GM10266 (cell line): ENCODE data around the gene HCLS1.
A peak's percentile ranks its signal among the peaks of the same experiment; 100 is the strongest.

Source experiments
- DNase-seq: peaks from one replicate; pipeline ENCODE4 v3.0.0; 2012; ENCODE audit errors: extremely low spot score
- CTCF ChIP-seq: IDR thresholded peaks from 2 replicates; pipeline ENCODE4 v1.5.1; 2012; ENCODE audit warnings: mild to moderate bottlenecking, low read depth; ENCODE audit not compliant: control insufficient read depth, insufficient read depth; ENCODE audit errors: missing control alignments

Gene HCLS1

GRCh38 chr3:121658716-121659435 is 1.8 kb downstream of the HCLS1 start:
- DNase-seq = no peak
- TF ChIP-seq CTCF = no peak

GRCh38 chr3:121654493-121655385 is 6.0 kb downstream of the HCLS1 start:
- no peak for TF ChIP-seq CTCF
- peak; percentile 32 for DNase-seq

- TF ChIP-seq CTCF = no peak
- DNase-seq = no peak
Observed at GRCh38 chr3:121651684-121652083, 9.0 kb downstream of the HCLS1 start.

GRCh38 chr3:121649645-121650044 is 11.1 kb downstream of the HCLS1 start:
- no peak for TF ChIP-seq CTCF
- no peak for DNase-seq

GRCh38 chr3:121648219-121648958 is 12.3 kb downstream of the HCLS1 start:
- no peak for TF ChIP-seq CTCF
- DNase-seq = no peak

- no peak for DNase-seq
- no peak for TF ChIP-seq CTCF
Observed at GRCh38 chr3:121645054-121645453, 15.6 kb downstream of the HCLS1 start.
